ENCODE results near the gene POTEJ.
"Not testable (repeated sequence)": the region's sequence is repeated elsewhere in the genome, so short reads cannot be mapped to it uniquely, and the experiment has no call there.

POTEJ gene

DNA sequence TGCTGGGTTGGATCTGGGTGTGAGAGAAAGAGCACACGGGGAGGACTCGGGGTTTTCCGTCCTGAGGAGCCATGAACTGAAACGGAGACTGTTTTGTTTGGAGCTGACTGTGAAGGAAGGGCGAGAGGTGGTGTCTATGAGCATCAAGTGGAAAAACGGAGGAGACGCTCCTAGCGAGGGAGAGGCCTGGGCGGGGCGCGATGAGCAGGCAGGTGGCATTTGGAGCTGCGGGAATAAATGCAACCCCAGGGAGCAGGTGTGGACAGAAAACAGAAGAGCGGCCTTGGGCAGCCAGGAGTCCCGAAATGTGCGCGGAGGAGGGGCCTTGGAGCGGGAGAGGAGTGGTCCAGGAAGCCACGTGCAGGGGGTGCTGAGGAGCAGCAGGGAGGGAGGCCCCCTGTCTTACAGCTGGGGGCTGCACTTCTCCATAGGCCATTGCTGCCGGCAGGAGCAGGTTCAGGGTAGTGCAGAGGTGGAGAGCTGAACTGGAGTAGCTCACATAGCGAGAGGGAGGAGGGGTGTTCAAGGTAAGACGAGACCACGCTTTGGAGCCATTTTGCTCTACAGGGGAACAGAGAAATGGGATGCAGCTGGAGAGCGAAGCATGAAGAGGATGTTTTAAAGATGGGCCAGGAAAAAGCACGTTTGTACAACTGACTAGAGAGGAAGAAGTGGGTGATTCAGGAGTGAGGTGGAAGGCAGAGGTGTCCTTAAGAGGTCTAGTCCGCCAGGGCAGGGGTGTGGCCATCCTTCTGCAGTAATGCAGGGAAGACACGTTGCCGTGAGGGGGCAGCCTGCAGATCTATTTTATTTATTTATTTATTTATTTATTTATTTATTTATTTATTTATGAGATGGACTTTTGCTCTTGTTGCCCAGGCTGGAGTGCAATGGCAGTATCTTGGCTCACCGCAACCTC lies 2.0 kb upstream of the POTEJ start:
- not testable (repeated sequence) for H3K27ac ChIP-seq (ENCODE audit: low read length); H3K36me3 ChIP-seq (ENCODE audit: control insufficient read depth in 1 of 2, insufficient read depth in 2 of 2, low read length in 2 of 2); H3K9me3 ChIP-seq (ENCODE audit: control insufficient read depth in 1 of 2, low read length in 2 of 2); H3K27me3 ChIP-seq (ENCODE audit: low read depth, low read length); H3K4me3 ChIP-seq (ENCODE audit: low read depth in 1 of 2, low read length in 2 of 2); H3K4me1 ChIP-seq (ENCODE audit: control insufficient read depth in 1 of 2, insufficient read depth in 2 of 2, low read length in 2 of 2)

DNA sequence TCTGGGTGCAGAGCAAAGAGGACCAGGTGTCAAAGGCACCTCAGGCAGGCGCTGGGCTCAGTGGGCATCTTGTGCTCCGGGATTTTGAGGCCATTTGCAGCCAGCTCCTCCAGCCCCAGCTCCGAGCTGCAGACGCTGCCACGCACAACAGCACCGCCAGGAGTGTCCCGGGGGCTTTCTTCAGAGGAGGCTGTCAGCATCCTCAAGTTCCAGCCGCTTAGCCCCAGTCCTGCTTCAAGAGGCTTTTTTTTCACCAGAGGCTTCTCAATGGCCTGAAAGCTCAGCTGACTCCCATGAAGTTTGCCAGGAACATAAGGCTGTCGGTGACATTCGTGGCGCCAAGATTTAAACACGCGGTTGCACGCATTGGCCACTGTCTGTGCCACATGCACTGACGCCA lies 754 bp upstream of the POTEJ start:
- H3K27me3 ChIP-seq (ENCODE audit: low read depth, low read length); H3K36me3 ChIP-seq (ENCODE audit: control insufficient read depth in 1 of 2, insufficient read depth in 2 of 2, low read length in 2 of 2); H3K9me3 ChIP-seq (ENCODE audit: control insufficient read depth in 1 of 2, low read length in 2 of 2); H3K27ac ChIP-seq (ENCODE audit: low read length); H3K4me3 ChIP-seq (ENCODE audit: low read depth in 1 of 2, low read length in 2 of 2); H3K4me1 ChIP-seq (ENCODE audit: control insufficient read depth in 1 of 2, insufficient read depth in 2 of 2, low read length in 2 of 2): not testable (repeated sequence)

DNA sequence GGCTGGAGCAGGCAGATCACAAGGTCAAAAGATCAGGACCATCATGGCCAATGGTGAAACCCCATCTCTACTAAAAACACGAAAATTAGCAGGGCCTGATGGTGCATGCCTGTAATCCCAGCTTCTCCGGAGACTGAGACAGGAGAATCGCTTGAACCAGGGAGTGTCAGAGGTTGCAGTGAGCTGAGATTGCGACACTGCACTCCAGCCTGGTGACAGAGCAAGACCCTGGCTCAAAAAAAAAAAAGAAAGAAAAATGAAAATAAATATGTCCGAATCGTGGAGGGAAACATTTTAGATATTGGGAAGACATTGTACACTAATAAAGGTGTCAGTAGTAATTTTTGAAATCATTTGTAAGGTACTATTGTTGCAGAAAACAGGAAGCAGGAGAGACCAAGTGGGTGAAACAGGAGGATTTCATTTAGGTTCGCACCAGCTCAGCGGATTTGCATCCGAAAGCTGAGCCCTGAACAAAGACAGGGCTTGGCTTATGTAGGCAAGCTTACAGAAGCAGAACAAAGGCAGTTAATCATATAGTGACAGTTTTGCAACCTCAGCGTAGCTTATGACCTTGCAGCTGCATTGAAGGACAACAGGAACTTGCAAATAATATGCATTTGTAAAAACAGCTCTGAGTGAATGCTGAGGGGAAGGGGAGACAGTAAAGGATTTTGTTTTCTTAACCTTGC lies 17.7 kb downstream of the POTEJ start:
- not testable (repeated sequence) for H3K36me3 ChIP-seq (ENCODE audit: control insufficient read depth in 1 of 2, insufficient read depth in 2 of 2, low read length in 2 of 2); H3K4me1 ChIP-seq (ENCODE audit: control insufficient read depth in 1 of 2, insufficient read depth in 2 of 2, low read length in 2 of 2); H3K27me3 ChIP-seq (ENCODE audit: low read depth, low read length); H3K9me3 ChIP-seq (ENCODE audit: control insufficient read depth in 1 of 2, low read length in 2 of 2); H3K4me3 ChIP-seq (ENCODE audit: low read depth in 1 of 2, low read length in 2 of 2); H3K27ac ChIP-seq (ENCODE audit: low read length)

DNA sequence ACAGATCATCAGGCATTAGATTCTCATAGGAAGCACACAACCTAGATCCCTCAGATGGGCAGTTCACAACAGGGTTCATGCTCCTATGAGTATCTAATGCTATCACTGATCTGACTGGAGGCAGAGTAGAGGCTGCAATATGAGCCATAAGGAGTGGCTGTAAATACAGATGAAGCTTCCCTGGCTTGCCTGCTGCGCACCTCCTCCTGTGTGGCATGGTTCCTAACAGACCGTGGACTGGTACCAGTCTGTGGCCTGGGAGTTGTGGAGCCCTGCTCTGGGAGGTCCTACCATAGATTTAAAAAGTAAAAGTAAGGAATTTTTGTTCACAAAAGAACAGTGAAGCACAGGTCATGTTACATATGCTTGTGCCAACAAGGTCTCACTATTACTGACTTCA lies 27.7 kb downstream of the POTEJ start:
- not testable (repeated sequence) for H3K4me1 ChIP-seq (ENCODE audit: control insufficient read depth in 1 of 2, insufficient read depth in 2 of 2, low read length in 2 of 2); H3K36me3 ChIP-seq (ENCODE audit: control insufficient read depth in 1 of 2, insufficient read depth in 2 of 2, low read length in 2 of 2); H3K27ac ChIP-seq (ENCODE audit: low read length); H3K27me3 ChIP-seq (ENCODE audit: low read depth, low read length); H3K9me3 ChIP-seq (ENCODE audit: control insufficient read depth in 1 of 2, low read length in 2 of 2); H3K4me3 ChIP-seq (ENCODE audit: low read depth in 1 of 2, low read length in 2 of 2)

DNA sequence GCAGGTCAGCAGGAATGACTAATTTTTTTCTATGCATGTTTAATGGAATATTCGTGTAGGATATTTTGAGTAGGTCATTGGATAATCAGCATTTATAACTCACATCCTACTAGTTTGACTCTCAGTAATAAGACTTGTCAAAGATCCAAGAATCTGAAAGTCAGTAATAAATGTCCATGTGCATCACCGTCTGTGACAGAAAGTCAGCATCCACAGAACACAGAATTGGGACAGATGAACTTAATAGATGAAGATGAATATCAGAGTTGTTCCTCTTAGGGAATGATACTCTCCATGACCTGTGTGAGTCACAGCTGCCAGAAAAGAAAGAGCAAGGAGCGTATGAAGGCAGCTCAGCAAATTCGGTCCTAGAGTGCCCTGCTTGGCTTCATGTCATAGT lies 30.4 kb downstream of the POTEJ start:
- not testable (repeated sequence) for H3K9me3 ChIP-seq (ENCODE audit: control insufficient read depth in 1 of 2, low read length in 2 of 2); H3K4me1 ChIP-seq (ENCODE audit: control insufficient read depth in 1 of 2, insufficient read depth in 2 of 2, low read length in 2 of 2); H3K27me3 ChIP-seq (ENCODE audit: low read depth, low read length); H3K27ac ChIP-seq (ENCODE audit: low read length); H3K4me3 ChIP-seq (ENCODE audit: low read depth in 1 of 2, low read length in 2 of 2); H3K36me3 ChIP-seq (ENCODE audit: control insufficient read depth in 1 of 2, insufficient read depth in 2 of 2, low read length in 2 of 2)

DNA sequence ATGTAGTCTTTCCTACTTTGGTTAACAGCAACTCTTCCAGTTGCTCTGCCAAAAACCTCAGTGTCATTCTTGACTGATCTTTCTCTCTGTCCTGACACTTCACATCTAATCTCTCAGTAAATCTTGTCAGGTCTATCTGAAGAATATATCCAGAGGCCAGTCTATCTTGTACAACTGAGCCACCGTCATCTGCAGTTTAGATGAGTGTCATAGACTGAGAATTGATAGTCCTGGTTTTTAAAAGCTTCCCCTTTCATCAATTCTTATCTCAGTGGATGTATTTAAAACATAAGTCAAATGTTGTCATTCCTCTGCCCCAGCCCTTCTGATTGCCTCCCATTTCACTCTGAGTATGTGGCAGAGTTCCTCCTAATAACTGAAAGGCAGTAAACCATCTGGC lies 38.0 kb downstream of the POTEJ start:
- H3K27ac ChIP-seq (ENCODE audit: low read length); H3K9me3 ChIP-seq (ENCODE audit: control insufficient read depth in 1 of 2, low read length in 2 of 2); H3K4me3 ChIP-seq (ENCODE audit: low read depth in 1 of 2, low read length in 2 of 2); H3K27me3 ChIP-seq (ENCODE audit: low read depth, low read length); H3K4me1 ChIP-seq (ENCODE audit: control insufficient read depth in 1 of 2, insufficient read depth in 2 of 2, low read length in 2 of 2); H3K36me3 ChIP-seq (ENCODE audit: control insufficient read depth in 1 of 2, insufficient read depth in 2 of 2, low read length in 2 of 2): not testable (repeated sequence)

DNA sequence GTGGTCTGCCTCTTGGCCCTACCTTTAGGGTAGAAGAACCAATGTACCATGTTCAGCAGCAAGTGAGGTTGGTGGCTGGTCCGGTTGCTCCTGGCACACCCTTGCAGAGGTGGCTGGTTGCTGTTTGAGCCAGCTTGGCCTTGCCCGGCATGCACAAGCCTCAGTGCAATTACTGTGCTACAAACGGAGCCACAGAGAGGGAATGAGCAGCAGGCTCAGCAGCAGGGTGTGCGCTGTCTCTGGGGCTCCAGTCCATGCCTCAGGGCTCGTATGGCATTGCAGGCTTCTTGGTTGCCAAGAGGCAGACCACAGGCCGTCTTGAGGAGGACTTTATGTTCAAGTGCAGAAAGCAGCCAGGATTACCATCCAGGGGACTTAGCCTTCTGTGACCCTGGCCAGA lies 53.3 kb downstream of the POTEJ start:
- H3K4me3 ChIP-seq (ENCODE audit: low read depth in 1 of 2, low read length in 2 of 2); H3K9me3 ChIP-seq (ENCODE audit: control insufficient read depth in 1 of 2, low read length in 2 of 2); H3K27me3 ChIP-seq (ENCODE audit: low read depth, low read length); H3K4me1 ChIP-seq (ENCODE audit: control insufficient read depth in 1 of 2, insufficient read depth in 2 of 2, low read length in 2 of 2); H3K36me3 ChIP-seq (ENCODE audit: control insufficient read depth in 1 of 2, insufficient read depth in 2 of 2, low read length in 2 of 2); H3K27ac ChIP-seq (ENCODE audit: low read length): not testable (repeated sequence)

DNA sequence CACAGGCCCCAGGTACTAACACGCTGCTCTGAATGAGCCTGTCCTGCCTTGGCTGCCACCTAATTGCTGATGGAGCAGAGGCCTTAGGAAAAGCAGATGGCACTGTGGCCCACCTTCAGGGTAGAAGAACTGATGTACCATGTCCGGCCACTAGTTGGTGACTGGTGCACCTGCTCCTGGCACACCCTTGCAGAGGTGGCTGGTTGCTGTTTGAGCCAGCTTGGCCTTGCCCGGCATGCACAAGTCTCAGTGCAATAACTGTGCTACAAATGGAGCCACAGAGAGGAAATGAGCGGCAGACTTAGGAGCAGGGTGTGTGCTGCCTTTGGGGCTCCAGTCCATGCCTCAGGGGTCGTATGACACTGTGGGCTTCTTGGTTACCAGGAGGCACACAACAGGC lies 54.4 kb downstream of the POTEJ start:
- not testable (repeated sequence) for H3K27ac ChIP-seq (ENCODE audit: low read length); H3K4me1 ChIP-seq (ENCODE audit: control insufficient read depth in 1 of 2, insufficient read depth in 2 of 2, low read length in 2 of 2); H3K27me3 ChIP-seq (ENCODE audit: low read depth, low read length); H3K4me3 ChIP-seq (ENCODE audit: low read depth in 1 of 2, low read length in 2 of 2); H3K9me3 ChIP-seq (ENCODE audit: control insufficient read depth in 1 of 2, low read length in 2 of 2); H3K36me3 ChIP-seq (ENCODE audit: control insufficient read depth in 1 of 2, insufficient read depth in 2 of 2, low read length in 2 of 2)

DNA sequence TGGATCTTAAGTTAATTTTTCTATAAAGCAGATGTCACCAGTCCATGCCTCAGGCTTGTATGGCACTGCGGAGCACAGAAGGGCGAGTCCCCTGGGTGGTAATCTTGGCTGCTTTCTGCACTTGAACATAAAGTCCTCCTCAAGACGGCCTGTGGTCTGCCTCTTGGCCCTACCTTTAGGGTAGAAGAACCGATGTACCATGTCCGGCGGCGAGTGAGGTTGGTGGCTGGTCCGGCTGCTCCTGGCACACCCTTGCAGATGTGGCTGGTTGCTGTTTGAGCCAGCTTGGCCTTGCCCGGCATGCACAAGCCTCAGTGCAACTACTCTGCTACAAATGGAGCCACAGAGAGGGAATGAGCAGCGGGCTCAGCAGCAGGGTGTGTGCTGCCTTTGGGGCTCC lies 56.3 kb downstream of the POTEJ start:
- H3K4me1 ChIP-seq (ENCODE audit: control insufficient read depth in 1 of 2, insufficient read depth in 2 of 2, low read length in 2 of 2); H3K27ac ChIP-seq (ENCODE audit: low read length); H3K4me3 ChIP-seq (ENCODE audit: low read depth in 1 of 2, low read length in 2 of 2); H3K9me3 ChIP-seq (ENCODE audit: control insufficient read depth in 1 of 2, low read length in 2 of 2); H3K27me3 ChIP-seq (ENCODE audit: low read depth, low read length); H3K36me3 ChIP-seq (ENCODE audit: control insufficient read depth in 1 of 2, insufficient read depth in 2 of 2, low read length in 2 of 2): not testable (repeated sequence)

DNA sequence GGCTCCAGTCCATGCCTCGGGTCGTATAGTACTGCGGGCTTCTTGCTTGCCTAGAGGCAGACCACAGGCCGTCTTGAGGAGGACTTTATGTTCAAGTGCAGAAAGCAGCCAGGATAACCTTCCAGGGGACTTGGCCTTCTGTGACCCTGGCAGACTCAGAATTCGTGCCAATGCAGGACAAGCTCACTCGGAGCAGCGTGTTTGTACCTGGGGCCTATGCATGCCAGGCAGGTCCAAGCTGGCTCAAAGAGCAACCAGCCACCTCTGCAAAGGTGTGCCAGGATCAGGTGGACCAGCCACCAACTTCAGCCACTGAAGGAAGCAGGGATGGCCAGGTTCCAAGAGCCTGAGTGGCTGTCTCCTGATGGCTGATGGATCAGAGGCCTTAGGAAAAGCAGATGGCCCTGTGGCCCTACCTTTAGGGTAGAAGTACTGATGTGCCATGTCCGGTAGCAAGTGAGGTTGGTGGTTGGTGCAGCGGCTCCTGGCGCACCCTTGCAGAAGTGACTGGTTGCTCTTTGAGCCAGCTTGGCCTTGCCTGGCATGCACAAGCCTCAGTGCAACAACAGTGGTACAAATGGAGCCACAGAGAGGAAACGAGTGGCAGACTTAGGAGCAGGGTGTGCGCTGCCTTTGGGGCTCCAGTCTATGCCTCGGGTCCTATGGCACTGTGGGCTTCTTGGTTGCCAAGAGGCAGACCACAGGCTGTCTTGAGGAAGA lies 58.9 kb downstream of the POTEJ start:
- H3K36me3 ChIP-seq (ENCODE audit: control insufficient read depth in 1 of 2, insufficient read depth in 2 of 2, low read length in 2 of 2); H3K27me3 ChIP-seq (ENCODE audit: low read depth, low read length); H3K4me1 ChIP-seq (ENCODE audit: control insufficient read depth in 1 of 2, insufficient read depth in 2 of 2, low read length in 2 of 2); H3K9me3 ChIP-seq (ENCODE audit: control insufficient read depth in 1 of 2, low read length in 2 of 2); H3K27ac ChIP-seq (ENCODE audit: low read length); H3K4me3 ChIP-seq (ENCODE audit: low read depth in 1 of 2, low read length in 2 of 2): not testable (repeated sequence)

DNA sequence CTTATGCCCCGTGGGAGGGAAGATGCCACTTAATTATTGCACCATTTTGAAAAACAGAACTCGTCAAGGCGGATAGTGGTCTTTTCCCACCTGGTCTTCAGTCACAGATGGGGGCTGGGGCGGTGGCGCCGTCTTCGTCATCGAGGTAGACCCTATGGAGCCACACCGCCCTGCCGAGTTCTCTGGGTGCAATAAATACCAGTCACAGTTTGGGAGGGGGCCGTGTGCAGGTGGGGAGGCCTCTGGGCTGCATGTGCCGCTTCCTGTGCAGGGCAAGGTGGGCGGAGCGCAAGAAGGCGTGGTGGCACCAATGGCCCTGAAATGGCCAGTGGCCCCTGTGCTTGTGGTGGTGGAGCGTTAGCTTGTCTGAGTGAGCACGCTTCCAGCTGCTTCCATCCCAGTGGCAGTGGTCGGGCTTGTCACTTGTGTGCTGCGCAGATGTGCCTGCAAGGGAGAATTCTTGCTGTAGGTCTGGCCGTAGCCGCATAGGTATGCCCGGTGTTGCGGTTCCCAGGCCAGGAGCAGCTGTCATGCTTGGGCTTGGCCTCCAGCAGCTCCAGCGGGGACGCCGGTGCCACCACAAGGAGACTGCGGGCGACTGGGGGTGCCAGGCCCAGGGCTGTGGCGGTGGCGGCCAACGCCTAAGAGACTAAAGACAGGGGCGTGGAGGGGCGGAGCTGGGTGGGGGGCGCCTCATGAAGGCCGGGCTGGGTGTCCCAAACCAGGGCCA lies 81.0 kb downstream of the POTEJ start:
- not testable (repeated sequence) for H3K4me3 ChIP-seq (ENCODE audit: low read depth in 1 of 2, low read length in 2 of 2); H3K9me3 ChIP-seq (ENCODE audit: control insufficient read depth in 1 of 2, low read length in 2 of 2); H3K4me1 ChIP-seq (ENCODE audit: control insufficient read depth in 1 of 2, insufficient read depth in 2 of 2, low read length in 2 of 2); H3K27ac ChIP-seq (ENCODE audit: low read length); H3K36me3 ChIP-seq (ENCODE audit: control insufficient read depth in 1 of 2, insufficient read depth in 2 of 2, low read length in 2 of 2); H3K27me3 ChIP-seq (ENCODE audit: low read depth, low read length)
